Esophagus (tissue), 2 donors: ENCODE results near the gene GMDS. TPM values are rescaled to one million over a fixed set of nuclear protein-coding genes. Genes with fewer than 3 reads are reported as not detected.

Source experiments
- H3K27ac ChIP-seq, 2 donors: one replicate each; pipeline ENCODE4 v1.5.1; 2013; ENCODE audit warnings: low read depth in 2 of 2, mild to moderate bottlenecking in 2 of 2, inconsistent platforms in 1 of 2, low read length in 1 of 2, moderate library complexity in 1 of 2
- H3K27me3 ChIP-seq, 2 donors: one replicate each; pipeline ENCODE4 v1.6.1; 2013; ENCODE audit warnings: low read length in 2 of 2, control low read depth in 1 of 2, mild to moderate bottlenecking in 1 of 2; ENCODE audit not compliant: insufficient read depth in 2 of 2, control insufficient read depth in 1 of 2
- H3K36me3 ChIP-seq, 2 donors: one replicate each; pipeline ENCODE4 v1.6.1; 2013; ENCODE audit warnings: low read length in 1 of 2; ENCODE audit not compliant: control insufficient read depth in 2 of 2, insufficient read depth in 2 of 2
- H3K4me1 ChIP-seq, 2 donors: one replicate each; pipeline ENCODE4 v1.6.1; 2013; ENCODE audit warnings: low read length in 1 of 2; ENCODE audit not compliant: control insufficient read depth in 2 of 2, insufficient read depth in 2 of 2
- H3K4me3 ChIP-seq, 2 donors: one replicate each; pipeline ENCODE4 v1.5.1; 2013; ENCODE audit warnings: low read length in 2 of 2, mild to moderate bottlenecking in 2 of 2, low read depth in 1 of 2, moderate library complexity in 1 of 2
- H3K9me3 ChIP-seq, 2 donors: one replicate each; pipeline ENCODE4 v1.6.1; 2013; ENCODE audit warnings: mild to moderate bottlenecking in 2 of 2, low read depth in 1 of 2, low read length in 1 of 2, moderate library complexity in 1 of 2; ENCODE audit not compliant: control insufficient read depth in 2 of 2, insufficient read depth in 1 of 2
- WGBS, 2 donors: extraction: QIAGEN DNeasy Blood & Tissue Kit; methylation state at CpG; one replicate each; pipeline ENCODE4 v1.1.7; 2013; 5-methylcytosine and 5-hydroxymethylcytosine counted together
- polyA plus RNA-seq, 2 donors: library from polyadenylated mRNA; stranded (reverse); fragments of 200-250 nt; gene quantifications; one replicate each; pipeline ENCODE4 v1.2.3, GENCODE V29; 2013
- donor health status: healthy with polysubstance abuse.
- donor health status: Bipolar disorder and iron deficiency.

GMDS gene
- polyA plus RNA-seq, 2 donors: 42.4 to 54.5 TPM

DNA sequence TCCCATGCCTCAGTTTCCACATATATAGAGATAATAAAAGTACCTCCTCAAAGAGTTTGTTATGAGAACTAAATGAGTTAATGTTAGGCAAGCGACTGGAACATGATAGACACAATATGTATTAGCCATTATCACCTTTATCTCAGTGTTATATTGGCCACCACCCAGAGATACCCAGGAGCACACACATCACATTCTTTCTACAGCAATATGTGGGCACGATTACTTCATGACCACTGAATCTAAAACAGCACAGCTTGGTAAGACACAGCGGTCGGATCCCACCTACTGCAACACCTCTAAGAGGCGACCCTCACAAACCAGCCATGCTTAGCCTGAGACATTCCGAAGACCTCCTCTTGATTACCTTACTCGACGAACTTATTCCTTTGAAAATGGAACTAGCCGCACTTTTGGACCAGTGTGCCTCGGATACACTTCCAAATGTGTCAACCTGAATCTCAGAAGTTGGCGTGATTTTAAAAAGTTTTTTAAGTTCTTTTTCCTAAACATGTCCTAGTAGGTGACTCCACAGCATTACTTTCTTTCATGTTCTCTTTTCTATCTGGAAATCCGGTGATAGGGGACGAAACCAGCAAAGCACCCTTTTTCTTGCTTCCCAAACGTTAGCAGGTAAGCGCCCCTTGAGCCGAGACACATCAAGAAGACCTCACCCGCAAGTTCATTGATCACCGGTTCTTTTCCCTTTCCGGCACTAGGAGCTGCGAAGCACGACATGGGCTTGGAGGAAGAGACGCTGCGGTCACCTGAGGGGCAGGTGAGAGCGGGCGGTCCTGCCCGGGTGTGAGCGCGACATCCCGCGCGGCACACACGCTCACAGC is 923 bp downstream of the GMDS start:
- Histone ChIP-seq H3K27ac (peak overlapping the region; percentile 68 to 85), H3K4me3 (peak overlapping the region; percentile 78 to 91), H3K27me3 (no peaks in the 10 kb centered on the region), H3K4me1 (peaks cover 0 to 3% of the 10 kb centered on the region in 2 donors), H3K36me3 (no peaks in the 10 kb centered on the region), H3K9me3 (no peaks in the 10 kb centered on the region)
- WGBS, 2 donors: 22 to 27% methylated on average over 32 of the region's 32 CpGs

- H3K9me3 ChIP-seq: no peaks in the 10 kb centered on the region
- no peak overlapping the region for H3K4me3 ChIP-seq
- no peaks in the 10 kb centered on the region for H3K36me3 ChIP-seq
- no peaks in the 10 kb centered on the region for H3K27me3 ChIP-seq
- no peak overlapping the region for H3K27ac ChIP-seq
- WGBS, 2 donors: 86 to 89% methylated on average over 4 of the region's 4 CpGs
- peaks cover 0 to 3% of the 10 kb centered on the region in 2 donors for H3K4me1 ChIP-seq
These were observed 3.1 kb downstream of the GMDS start for GRCh38 chr6:2242311-2242710.

GRCh38 chr6:2240961-2241360 is 4.4 kb downstream of the GMDS start:
- Histone ChIP-seq H3K27me3 (no peaks in the 10 kb centered on the region), H3K36me3 (no peaks in the 10 kb centered on the region), H3K9me3 (no peaks in the 10 kb centered on the region), H3K27ac (no peak overlapping the region), H3K4me3 (no peak overlapping the region), H3K4me1 (peaks cover 0 to 3% of the 10 kb centered on the region in 2 donors)
- WGBS, 2 donors: 85 to 95% methylated on average over 6 of the region's 6 CpGs

DNA sequence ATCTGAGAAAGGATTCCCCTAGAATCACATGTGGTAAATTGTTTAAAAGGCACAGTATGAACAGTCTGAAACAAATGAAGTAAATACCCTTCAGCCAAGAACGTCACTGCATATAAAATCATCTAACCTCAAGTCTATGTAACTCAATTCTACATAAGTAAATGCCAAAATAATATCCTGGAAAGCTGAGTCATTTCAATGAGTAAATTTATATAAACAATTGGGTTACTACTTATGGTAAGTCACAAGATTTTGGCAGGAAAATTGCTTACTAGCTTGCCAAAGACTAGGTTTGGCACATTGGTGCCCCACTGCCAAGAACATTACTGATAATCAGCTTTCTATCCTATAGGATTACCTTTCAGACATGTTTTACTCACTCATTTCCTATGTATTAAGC is 8.4 kb downstream of the GMDS start:
- 16 to 56% methylated on average over 1 of the region's 1 CpG for WGBS, 2 donors
- H3K27me3 ChIP-seq: no peaks in the 10 kb centered on the region
- H3K27ac ChIP-seq: no peak overlapping the region
- H3K36me3 ChIP-seq: no peaks in the 10 kb centered on the region
- no peak overlapping the region for H3K4me3 ChIP-seq
- no peaks in the 10 kb centered on the region for H3K4me1 ChIP-seq
- H3K9me3 ChIP-seq: no peaks in the 10 kb centered on the region

GRCh38 chr6:2235777-2236495 is 9.5 kb downstream of the GMDS start:
- Histone ChIP-seq H3K4me3 (no peak overlapping the region), H3K27ac (no peak overlapping the region), H3K9me3 (no peaks in the 10 kb centered on the region), H3K36me3 (no peaks in the 10 kb centered on the region), H3K4me1 (no peaks in the 10 kb centered on the region), H3K27me3 (no peaks in the 10 kb centered on the region)
- 87 to 91% methylated on average over 2 of the region's 2 CpGs for WGBS, 2 donors

DNA sequence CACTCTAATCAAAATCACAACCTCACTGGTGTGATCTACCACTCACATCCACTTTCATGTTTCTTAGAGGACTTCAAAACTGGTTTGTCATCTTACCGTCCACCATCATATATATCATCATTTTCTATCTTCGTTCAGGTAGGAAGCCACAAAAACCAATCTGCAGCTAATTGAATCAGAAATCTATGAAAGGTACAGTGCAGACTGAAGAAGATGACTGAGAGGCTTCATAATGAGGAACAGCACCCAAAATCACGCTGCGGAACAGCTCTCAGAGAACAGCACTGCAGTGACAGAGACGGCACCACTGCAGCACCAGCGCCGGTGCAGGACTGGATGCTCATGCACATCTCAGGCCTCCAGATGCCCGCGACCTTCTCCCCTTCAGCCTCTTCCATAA is 13.0 kb downstream of the GMDS start:
- Histone ChIP-seq H3K36me3 (no peaks in the 10 kb centered on the region), H3K9me3 (no peaks in the 10 kb centered on the region), H3K27me3 (peaks cover 0 to 7% of the 10 kb centered on the region in 2 donors), H3K4me1 (no peaks in the 10 kb centered on the region), H3K27ac (no peak overlapping the region), H3K4me3 (no peak overlapping the region)
- WGBS, 2 donors: 90 to 94% methylated on average over 9 of the region's 9 CpGs

DNA sequence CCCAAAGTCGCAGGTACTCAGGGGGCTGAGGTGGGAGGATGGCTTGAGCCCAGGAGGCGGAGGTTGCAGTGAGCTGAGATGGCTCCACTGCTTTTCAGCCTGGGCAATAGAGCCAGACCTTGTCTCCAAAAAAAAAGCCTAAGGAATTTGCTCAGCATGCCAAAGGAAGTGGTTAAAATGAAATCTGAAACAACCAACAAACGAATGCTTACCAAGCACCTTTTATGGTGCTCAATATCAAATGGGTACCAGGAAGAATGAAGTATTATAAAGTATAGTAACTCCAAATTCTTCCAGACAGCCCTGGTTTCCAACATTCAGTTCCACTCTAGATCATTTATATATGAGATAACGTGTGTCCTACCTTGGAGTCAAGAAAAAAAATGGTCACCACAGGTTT is 14.0 kb downstream of the GMDS start:
- WGBS, 2 donors: 76 to 82% methylated on average over 4 of the region's 4 CpGs
- Histone ChIP-seq H3K9me3 (no peaks in the 10 kb centered on the region), H3K4me3 (no peak overlapping the region), H3K36me3 (no peaks in the 10 kb centered on the region), H3K27me3 (peaks cover 0 to 7% of the 10 kb centered on the region in 2 donors), H3K4me1 (no peaks in the 10 kb centered on the region), H3K27ac (no peak overlapping the region)

- Histone ChIP-seq H3K27me3 (peaks cover 0 to 7% of the 10 kb centered on the region in 2 donors), H3K4me1 (no peaks in the 10 kb centered on the region), H3K36me3 (no peaks in the 10 kb centered on the region), H3K9me3 (no peaks in the 10 kb centered on the region), H3K27ac (no peak overlapping the region), H3K4me3 (no peak overlapping the region)
- 62 to 93% methylated on average over 2 of the region's 2 CpGs for WGBS, 2 donors
These were observed 14.6 kb downstream of the GMDS start for GRCh38 chr6:2230659-2231277.

GRCh38 chr6:2229742-2230141 is 15.7 kb downstream of the GMDS start:
- Histone ChIP-seq H3K4me3 (no peak overlapping the region), H3K9me3 (no peaks in the 10 kb centered on the region), H3K27ac (no peak overlapping the region), H3K36me3 (no peaks in the 10 kb centered on the region), H3K27me3 (peaks cover 0 to 7% of the 10 kb centered on the region in 2 donors), H3K4me1 (no peaks in the 10 kb centered on the region)
- 92 to 100% methylated on average over 4 of the region's 4 CpGs for WGBS, 2 donors
